KG1 (cell line): Measurements from ENCODE around the gene ATP13A3.
"Not testable (repeated sequence)": the region's sequence is repeated elsewhere in the genome, so short reads cannot be mapped to it uniquely, and the experiment has no call there.

Experiments used
- DNase-seq: peaks from one replicate; lab custom pipeline; 2025; lab: John Stamatoyannopoulos, UW

The ATP13A3 gene

DNA sequence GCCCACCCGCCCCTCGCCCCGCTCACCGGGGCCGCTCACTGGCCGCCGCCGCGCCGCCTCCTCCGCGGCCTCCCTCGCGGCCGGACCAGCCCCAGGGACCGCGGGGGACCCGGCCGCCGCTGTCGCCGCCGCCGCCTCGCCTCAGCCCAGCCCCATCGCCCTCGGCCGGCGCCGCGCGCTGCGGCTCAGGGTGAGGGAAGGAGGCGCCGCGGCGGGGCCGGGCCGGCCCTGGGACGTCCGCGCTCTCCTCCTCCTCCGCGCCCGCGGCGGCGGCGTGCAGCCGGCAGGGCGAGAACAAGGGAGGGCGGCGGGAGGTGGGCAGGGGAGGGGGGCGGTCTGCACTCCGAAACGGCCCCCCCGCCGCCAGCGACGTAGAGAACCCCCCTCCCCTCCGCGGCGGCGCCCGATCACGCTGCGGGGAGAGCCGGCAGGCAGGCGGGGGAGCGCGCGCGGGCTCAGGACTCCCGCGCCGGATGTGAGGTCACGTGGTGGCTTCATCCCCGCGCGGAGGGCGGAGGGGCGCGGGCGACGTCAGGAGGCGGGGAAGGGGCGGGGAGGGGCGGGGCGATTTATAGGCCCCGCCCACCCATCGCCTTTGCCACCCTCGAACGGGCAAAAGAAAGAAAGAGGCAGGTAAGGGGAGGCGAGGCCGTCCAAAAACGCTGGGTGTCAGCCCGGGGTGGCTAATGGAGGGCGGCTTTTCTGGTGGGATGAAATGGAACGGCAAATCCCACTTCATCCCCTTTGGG is at the start of gene ATP13A3:
Gene ATP13A3, minus strand, starts transcription at position 463 of the 749 bp plus-strand sequence. CDS start 24,812 bp downstream, outside the sequence.
- peak; percentile 88 for DNase-seq

DNA sequence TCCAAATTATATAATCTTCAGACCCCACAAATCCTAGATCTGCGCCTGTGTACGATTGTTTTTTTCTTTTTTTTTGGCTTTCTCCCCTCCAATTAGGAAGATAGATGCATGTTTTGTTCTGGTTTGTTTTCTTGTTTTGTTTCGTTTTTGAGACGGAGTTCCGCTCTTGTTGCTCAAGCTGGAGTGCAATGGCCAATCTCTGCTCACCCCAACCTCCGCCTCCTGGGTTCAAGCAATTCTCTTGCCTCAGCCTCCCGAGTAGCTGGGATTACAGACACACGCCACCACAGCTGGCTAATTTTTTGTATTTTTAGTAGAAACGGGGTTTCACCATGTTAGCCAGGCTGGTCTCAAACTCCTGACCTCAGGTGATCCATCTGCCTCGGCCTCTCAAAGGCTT is 48.4 kb upstream of the ATP13A3 start:
- not testable (repeated sequence) for DNase-seq

DNA sequence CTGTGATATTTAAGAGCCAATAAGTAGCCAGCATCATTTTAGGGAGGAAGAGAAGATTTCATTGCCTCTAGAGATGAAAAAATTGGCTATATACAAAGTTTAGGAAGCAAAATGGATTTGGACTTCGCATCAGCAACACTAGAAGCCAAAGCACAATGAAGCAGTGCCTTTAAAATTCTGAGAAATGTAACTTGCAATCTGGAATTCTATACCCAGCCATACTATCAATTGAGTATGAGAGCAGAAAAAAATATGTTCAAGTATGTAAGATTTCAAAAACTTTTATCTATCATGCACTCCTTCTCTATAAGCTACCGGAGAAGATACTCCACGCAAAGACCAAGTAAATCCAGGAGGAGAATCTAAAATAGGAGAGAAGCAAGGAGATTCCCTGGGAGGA is 47.4 kb upstream of the ATP13A3 start:
- DNase-seq, result no peak

DNA sequence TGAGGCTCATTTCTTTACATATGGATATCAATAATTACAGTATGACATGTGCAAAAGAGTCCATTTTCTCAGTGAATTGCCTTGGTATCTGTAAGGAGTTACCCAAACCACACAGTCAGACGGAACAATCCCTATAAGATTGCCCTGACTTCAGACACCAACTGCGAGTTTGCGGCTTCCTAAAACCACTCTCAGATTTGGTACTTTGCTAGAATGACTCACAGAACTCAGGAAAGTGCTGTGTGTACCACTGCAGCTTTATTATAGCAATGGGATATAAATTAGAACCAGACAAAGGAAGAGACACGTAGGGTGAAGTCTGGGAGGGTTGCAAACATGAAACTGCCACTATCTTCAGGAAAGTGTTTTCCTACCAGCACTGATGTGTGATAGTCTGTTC is 45.8 kb upstream of the ATP13A3 start:
- DNase-seq, result no peak

DNA sequence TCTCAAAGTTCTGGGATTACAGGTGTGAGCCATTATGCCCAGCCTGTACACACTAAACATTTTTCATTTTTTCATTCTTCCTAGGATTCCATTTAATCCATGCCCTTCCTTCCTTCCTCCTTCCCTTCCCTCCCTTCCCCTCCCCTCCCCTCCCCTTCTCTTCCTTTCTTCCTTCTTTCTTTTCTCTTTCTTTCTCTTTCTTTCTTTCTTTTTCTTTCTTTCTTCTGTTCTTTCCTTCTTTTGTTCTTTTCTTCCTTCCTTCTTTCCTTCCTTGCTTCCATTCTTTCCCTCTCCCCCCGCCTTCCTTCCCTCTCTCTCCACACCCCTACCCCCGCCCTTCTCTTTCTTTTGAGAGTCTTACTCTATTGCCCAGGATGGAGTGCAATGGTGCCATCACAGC is 40.9 kb upstream of the ATP13A3 start:
- DNase-seq, result no peak

DNA sequence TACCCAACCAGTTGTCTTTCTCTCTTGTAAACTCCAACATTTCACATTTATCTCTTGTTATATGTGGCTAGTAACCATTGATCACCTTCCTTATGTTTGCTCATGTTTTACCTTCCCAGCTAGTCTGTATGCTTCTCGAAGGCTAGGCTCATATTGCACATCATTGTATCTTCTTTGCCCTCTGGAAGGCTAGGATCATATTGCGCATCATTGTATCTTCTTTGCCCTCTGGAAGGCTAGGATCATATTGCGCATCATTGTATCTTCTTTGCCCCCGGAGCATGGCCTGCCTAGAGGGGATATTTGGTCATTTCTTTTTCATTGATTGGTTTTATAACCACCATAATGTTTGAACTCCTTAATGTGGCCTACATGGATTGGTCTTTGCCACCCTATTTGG is 39.4 kb upstream of the ATP13A3 start:
- no peak for DNase-seq

DNA sequence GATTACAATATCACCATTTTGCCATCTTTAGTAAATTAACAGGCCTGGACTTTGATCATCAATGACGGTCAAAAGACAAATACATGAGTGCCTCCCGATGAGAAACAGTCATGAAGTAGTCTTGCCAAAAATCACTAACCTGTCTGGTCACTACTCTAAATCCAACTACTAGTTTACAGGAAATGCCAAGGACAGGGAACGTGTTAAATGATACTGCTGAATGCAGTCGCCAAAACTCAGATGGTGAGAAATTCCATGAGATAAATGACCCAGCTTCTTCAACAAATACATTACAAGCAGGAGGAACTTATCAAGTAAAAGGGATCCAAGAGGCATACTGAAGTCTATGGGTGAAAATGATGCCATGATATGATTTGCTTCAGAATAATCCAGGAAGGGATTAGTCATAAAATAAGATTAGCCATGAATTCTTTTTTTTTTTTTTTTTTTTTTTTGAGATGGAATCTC is 35.8 kb upstream of the ATP13A3 start:
- DNase-seq, result no peak

DNA sequence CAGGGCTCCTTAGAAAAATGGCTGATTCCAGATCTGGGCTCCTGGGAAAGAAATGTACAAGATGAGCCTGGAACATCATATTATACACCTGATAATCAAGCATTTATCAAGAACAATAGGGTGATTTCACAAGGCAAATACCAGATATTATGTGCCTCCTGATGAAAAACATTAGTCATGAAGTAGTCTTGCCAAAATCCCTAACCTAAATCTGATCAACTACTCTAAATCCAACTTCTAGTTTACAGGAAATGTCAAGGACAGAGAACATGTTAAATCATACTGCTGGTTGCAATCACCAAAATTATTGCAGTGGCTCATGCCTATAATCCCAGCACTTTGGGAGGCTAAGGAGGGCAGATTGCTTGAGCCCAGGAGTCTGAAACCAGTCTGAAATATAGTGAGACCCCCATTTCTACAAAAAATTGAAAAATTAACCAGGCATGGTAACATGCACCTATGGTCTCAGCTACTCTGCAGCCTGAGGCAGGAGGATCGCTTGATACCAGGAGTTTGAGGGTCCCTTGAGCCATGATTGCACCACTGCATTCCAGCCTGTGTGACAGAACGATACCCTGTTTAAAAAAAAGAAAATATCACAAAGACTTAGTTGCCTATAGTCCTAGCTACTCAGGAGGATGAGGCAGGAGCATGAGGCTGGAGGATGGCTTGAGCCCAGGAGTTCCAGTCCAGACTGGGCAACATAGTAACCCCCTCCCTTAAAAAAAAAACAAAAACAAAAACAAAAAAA is 34.9 kb upstream of the ATP13A3 start:
- no peak for DNase-seq

DNA sequence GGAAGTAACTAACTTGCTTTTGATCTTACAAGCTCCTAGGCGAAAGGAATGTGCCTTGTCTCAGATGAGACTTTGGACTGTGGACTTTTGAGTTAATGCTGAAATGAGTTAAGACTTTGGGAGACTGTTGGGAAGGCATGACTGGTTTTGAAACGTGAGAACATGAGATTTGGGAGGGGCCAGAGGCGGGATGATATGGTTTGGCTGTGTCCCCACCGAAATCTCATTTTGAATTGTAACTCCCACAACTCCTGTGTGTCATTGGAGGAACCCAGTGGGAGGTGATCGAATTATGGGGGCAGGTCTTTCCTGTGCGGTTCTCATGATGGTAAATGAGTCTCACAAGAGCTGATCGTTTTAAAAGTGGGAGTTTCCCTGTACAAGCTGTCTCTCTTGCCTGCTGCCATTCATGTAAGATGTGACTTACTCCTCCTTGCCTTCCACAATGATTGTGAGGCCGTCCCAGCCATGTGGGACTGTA is 33.9 kb upstream of the ATP13A3 start:
- DNase-seq, result not testable (repeated sequence)

DNA sequence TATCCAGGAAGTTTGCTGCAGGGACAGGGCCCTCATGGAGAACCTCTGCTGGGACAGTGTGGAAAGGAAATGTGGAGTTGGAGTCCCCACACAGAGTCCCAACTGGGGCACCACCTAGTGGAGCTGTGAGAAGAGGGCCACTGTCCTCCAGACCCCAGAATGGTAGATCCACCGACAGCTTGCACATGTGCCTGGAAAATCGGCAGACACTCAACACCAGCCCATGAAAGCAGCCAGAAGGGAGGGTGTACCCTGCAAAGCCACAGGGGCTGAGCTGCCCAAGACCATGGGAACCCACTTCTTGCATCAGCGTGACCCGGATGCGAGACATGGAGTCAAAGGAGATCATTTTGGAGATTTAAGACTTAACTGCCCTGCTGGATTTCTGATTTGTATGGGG is 33.4 kb upstream of the ATP13A3 start:
- not testable (repeated sequence) for DNase-seq

DNA sequence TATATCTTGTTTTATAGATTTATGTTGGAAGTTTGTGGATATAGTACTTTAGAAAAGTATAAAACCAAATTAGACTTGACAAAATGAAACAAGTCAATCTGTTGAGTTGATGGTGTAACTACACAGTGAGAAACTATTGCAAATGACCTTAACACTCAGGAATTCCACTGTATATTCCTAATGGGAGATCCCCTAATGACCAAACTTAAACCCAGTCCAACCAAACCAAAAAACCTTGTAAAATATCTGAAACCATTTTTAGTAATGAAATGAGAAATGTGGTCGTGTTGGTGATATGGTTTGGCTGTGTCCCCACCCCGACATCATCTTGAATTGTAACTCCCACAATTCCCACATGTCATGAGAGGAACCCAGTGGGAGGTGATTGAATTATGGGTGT is 31.9 kb upstream of the ATP13A3 start:
- no peak for DNase-seq

DNA sequence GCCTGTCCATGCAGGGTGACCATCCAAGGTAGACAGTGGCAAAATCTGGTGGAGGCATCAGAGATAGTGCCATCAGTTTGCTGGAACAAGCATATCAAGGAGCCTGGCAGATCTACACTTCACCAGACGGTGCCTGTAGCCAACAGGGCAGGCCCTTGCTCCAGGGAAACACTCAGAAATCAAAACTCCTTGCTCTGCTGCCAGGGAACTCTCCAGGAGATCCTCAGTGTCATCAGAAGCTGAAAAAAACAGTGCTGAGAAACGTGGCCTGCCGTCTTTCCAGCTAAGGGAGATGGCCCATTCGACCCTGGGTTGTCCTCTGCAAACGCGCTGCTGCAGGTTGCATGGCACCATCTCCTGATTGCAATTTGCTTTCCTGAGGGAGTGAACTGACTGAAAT is 30.5 kb upstream of the ATP13A3 start:
- DNase-seq, result no peak

DNA sequence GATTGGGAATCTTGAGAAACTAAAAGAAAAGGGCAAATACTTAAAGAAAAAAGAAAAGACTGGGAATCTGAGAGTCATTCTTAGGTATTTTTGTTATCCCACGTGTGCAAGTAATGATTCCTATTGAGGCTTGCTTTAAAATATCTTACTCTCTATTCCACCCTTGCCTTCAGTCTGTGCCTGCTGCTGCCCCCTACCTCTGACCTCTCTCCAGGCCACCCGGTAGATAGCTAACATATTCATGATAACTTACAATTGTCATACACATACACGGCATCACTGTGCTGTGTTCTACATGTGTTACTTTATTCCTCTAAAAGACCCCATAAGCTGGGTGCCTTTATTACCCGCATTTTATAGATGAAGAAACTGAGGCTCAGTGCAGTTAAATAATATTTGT is 27.8 kb upstream of the ATP13A3 start:
- DNase-seq, result no peak

DNA sequence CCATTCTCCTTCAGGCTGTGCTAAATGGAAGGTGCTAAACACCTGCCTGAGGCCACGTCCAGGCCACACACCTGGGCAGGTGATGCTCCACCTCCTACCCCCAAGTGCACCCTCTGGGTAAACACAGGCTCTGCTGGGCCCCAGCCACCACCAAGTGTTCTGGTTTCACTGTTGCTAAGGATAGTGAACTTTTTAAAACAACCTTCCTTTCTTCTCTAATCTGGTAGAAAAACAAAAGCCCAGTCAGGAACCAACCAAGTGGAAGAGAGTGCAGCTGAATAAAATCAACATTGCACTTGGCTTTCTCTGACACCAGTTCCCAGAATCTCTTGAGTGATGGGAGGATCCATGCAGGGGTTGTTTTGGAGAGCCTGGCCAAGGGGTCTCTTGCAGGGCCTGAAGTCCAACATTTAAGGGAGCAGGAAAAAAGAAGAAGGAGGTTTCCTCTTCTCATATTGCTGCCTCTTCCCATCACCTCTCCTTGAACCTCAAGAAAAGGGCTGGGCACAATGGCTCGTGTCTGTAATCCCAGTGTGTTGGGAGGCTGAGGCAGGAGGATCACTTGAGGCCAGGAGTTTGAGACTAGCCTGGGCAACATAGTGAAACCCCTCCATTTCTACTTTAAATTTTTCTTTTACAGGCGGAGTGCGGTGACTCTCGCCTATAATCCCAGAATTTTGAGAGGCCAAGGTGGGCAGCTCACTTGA is 26.2 kb upstream of the ATP13A3 start:
- DNase-seq, result no peak

DNA sequence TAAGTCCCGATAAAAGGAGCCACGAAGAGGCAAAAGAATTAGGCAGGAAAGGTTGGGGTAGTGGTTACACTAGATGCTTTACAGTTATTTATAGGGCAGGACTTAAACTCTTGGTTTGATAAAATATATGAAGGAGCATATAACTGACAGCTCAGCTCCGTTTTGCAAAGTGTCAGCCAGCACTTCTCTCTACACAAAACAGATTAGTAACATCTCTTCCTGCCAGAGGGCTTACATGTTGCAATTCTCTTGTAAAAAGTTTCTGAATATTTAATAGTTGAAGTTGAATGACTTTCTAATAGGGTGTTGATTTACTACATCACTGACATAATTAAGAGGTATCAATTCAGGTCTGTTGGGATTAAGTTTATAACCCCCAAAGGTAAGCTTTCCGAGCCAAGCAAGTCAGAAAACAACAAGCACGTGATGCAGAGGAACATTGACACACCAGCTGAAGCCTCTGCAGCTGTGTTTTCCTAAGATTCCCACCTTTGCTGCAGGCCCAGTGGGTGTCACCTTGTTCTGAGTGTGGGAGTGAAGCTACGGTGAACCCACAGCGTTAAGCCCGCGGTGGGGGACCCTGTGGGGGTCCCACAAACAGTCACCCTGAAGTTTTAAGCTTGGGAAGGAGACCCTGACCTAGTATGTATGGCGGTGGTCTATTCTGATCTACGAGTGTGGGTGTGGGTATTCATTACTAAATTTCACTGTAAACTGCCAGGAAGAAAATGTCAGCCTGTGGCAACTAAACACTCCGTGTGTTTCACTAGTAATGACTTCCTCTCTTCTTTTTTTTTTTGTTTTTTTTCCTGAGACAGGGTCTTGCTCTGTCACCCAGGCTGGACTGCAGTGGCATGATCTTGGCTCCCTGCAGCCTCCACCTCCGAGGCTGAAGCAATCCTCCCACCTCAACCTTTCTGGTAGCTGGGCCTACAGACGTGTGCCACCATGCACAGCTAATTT is 22.0 kb upstream of the ATP13A3 start:
- DNase-seq, result no peak

DNA sequence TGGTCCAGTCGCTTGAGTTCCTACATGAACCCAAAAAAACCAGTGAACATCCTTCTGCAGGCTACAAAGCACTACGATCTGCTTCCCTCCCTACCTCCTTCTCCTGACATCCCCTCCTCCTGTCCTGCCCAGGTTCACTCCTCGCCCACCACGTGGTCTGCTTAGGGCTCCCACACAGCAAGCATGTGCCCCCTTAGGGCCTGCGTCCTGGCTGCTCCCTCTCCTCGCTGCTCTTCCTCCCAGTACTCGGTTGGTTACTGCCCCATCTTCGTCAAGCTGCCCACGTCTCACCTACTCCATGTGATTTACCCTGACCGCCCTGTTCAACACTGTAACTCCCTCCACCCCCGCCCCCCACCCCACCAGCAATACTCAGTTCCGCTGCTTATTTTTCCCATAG is 20.8 kb upstream of the ATP13A3 start:
- DNase-seq, result no peak

DNA sequence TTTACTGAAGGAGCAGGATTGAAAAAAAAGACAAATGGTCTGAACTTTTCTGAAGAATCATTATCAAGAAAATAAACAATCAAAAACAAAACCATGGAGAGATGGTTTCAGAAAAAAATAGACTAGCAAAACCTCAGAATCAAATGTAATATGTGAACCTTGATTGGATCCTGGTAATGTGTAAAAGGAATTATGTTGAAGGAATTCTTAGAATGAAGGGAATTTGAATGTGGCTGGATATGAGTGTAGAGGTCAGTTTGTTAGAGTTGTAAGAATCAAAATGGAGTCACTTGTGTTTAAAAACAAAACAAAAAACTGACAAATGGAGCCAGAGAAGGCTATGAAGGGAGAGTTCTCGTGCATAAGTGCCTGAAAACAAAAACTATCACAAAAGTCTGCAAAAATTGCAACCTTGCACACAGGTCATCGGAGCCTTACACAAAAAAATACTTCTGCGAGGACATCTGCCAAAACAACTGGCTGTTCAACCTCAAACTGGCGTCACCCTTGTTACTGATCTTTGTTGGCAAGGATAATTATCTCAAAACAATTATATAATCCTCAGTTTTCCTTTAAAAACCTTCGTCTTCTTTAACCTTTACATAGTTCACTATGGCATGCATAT is 19.1 kb upstream of the ATP13A3 start:
- DNase-seq, result no peak

DNA sequence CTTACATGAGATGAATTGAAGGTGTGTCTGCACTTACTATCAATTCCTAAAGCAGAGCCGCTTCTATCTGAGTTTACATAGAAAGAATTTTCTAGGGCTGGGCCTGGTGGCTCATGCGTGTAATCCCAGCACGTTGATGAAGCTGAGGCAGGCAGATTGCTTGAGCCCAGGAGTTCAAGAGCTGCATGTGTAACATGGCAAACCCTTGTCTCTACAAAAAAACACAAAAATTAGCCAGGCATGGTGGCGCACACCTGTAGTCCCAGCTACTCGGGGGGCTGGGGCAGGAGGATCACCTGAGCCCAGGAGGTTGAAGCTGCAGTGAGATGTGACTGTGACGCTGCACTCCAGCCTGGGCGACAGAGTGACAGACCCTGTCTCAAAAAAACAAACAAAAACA is 18.1 kb upstream of the ATP13A3 start:
- DNase-seq, result no peak

DNA sequence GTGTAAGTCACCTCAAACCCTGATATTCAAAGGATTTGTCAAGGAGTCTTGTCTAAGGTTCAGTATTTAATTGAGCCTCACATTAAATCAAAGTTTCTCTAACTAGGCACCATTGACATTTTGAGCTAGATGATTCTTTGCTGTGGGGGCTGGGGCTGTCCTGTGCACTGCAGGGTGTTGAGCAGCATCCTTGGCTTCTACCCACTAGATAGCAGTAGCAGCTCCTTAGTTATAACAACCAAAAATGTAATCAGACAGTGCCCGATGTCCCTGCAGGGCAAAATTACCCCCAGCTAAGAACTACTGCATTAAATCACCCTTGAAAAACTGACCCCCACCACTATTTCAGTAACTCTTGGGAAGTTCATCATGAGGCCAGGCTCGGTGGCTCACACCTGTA is 17.3 kb upstream of the ATP13A3 start:
- DNase-seq, result no peak

DNA sequence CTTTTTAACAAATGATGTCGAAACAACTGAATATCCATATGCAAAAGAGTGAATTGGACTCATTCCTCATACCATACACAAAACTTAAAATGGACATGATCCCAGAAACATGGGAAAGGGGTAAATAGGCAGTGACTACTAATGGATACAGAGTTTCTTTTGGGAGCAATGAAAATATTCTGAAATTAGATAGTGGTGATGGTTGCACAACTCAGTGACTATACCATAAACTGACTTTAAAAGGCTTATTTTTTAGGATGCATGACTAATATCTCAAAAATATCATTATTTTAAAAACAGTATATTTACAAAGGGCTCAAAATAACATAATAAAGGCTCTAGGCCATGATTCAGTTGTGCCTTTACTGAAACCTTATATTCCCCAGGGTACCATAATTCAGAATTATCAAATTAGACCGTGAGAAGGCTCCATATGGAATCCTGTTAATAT is 16.3 kb upstream of the ATP13A3 start:
- no peak for DNase-seq

DNA sequence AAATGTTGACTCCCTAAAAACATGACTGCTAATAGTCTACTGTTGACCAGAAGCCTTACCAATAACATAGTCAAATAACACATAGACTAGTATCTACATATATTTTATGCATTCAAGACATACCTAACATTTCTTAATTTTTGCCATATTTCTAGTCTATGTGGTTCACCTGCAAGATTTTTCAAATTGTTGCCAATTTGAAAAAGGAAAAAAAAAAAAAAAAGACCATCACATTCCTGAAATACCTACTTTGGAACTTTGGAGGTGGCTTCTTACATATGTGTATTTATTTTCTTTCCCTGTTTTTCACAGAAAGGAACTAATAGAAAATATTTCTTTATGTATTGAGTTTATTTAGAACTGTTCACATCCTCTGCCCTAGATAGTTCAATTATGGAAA is 13.4 kb upstream of the ATP13A3 start:
- no peak for DNase-seq
